Heart right ventricle (tissue), 16 donors: ENCODE measurements around the gene TMCC3. TPM values are rescaled to one million over a fixed set of nuclear protein-coding genes. Genes with fewer than 3 reads are reported as not detected.
"Not testable (repeated sequence)": the region's sequence is repeated elsewhere in the genome, so short reads cannot be mapped to it uniquely, and the experiment has no call there.

ENCODE experiments used
- ATAC-seq, 8 donors: fragments of 200-7000 bp; cut with Tn5 transposase; one replicate each; pipeline ENCODE4 v1.9.1; 2020; ENCODE audit warnings: mild to moderate bottlenecking in 8 of 8, moderate library complexity in 8 of 8, moderate number of reproducible peaks in 1 of 8
- DNase-seq, 2 donors: peaks; one replicate each; pipeline ENCODE4 v3.0.0-alpha.2; 2020
- H3K27ac ChIP-seq, 10 donors: fragments of 200-600 bp; sonication (generic) in 2 of 10; one replicate each; pipeline versions ENCODE4 v1.5.0 to v1.8.0; 2020 to 2022; ENCODE audit warnings: mild to moderate bottlenecking in 3 of 10
- H3K27me3 ChIP-seq, 7 donors: fragments of 200-600 bp; one replicate each; pipeline ENCODE4 v1.8.0; 2021 to 2022; ENCODE audit warnings: mild to moderate bottlenecking in 2 of 7
- H3K36me3 ChIP-seq, 9 donors: fragments of 200-600 bp; sonication (generic) in 1 of 9; one replicate each; pipeline versions ENCODE4 v1.5.0 to v1.8.0; 2020 to 2022; ENCODE audit warnings: mild to moderate bottlenecking in 2 of 9
- H3K4me1 ChIP-seq, 9 donors: fragments of 200-600 bp; sonication (generic) in 1 of 9; one replicate each; pipeline versions ENCODE4 v1.5.0 to v1.8.0; 2020 to 2022; ENCODE audit warnings: mild to moderate bottlenecking in 4 of 9
- H3K4me3 ChIP-seq, 10 donors: fragments of 200-600 bp; sonication (generic) in 2 of 10; one replicate each; pipeline versions ENCODE4 v1.5.0 to v1.8.0; 2020 to 2022; ENCODE audit warnings: mild to moderate bottlenecking in 7 of 10, moderate library complexity in 2 of 10
- H3K9me3 ChIP-seq, 11 donors: fragments of 200-600 bp in 10 of 11; sonication (generic) in 2 of 11; one replicate each; pipeline versions ENCODE4 v1.5.0 to v1.8.0; 2013 to 2022; ENCODE audit warnings: mild to moderate bottlenecking in 2 of 11, control low read depth in 1 of 11, moderate library complexity in 1 of 11
- WGBS, 2 donors: extraction: QIAGEN DNeasy Blood & Tissue Kit; methylation state at CpG; one replicate each; pipeline ENCODE4 v1.1.7; 2013; ENCODE audit warnings: inconsistent platforms in 1 of 2; 5-methylcytosine and 5-hydroxymethylcytosine counted together
- intact Hi-C, 10 donors: fragments of 100-400 bp; cut with DNase I; formaldehyde crosslinking; loops; one replicate each; pipeline versions ENCODE4 v1.11.1 to v1.14.2; 2022
- polyA plus RNA-seq, 2 donors: library from polyadenylated mRNA; stranded (reverse); fragments of 200-250 nt; gene quantifications; one replicate each; pipeline ENCODE4 v1.2.3, GENCODE V29; 2013
- total RNA-seq, 10 donors: library from RNA; stranded (reverse); fragmentation: NEBNext Ultra II Directional in 3 of 10; extraction: Animal tissue kit (Norgen Biotek cat#: 25700) in 3 of 10; gene quantifications; one replicate each; pipeline versions ENCODE4 v1.2.1 to v1.2.4, GENCODE V29; 2021 to 2023
- TF ChIP-seq, protein P1 (sequence below), 9 donors: fragments of 200-600 bp; sonication (generic) in 2 of 9; IDR thresholded peaks; one replicate each; pipeline versions ENCODE4 v1.5.0 to v1.8.0; 2021 to 2022; ENCODE audit warnings: antibody characterized with exemption in 9 of 9, mild to moderate bottlenecking in 5 of 9, moderate library complexity in 1 of 9
- donor health status: Arrhythmogenic right ventricular cardiomyopathy.
- donor health status: ischemic (EF 13 %, LVEDD 7.1; RV severe dilation, severe dysfunction).
- donor health status: healthy with polysubstance abuse.
- donor health status: DM: no; HTN: yes; CAD: no.
- donor health status: DM: no; HTN: no; CAD: no.
- donor health status: ischemic (EF 25% LVEDD 6.9; RV normal size, moderate dysfunction).
- donor health status: ischemic (EF 25% LVEDD 5.7; RV mildly dilated, moderate dysfunction).
- donor health status: healthy.
- donor health status: DM: yes; HTN: yes; CAD: no.
- donor health status: Ischemic cardiomyopathy.
- donor health status: ischemic (EF 35%, LVEDD 5.7; RV mildly dilated, moderate dysfunction).
- donor health status: nonischemic (EF 11% LVEDD 7.7; RV severe dilation, severe dysfunction).
- donor health status: DM: yes; HTN: yes; CAD: no.
- donor health status: PGD.
- donor health status: ischemic (EF 29% LVEDD 5.4; RV normal size, mild dysfunction).
- donor health status: nonischemic (EF 23%, LVEDD 6.1; RV moderate dilation, normal function).

The TMCC3 gene
- total and polyA plus RNA-seq, 12 donors, result 0.88 to 7.3 (median 3.0) TPM

GRCh38 chr12:94551810-94552209 lies 98.5 kb downstream of the TMCC3 start:
- Histone ChIP-seq H3K4me1 (no peaks in the 10 kb centered on the region), H3K4me3 (no peak overlapping the region), H3K9me3 (peaks cover 0 to 8% (median 0%) of the 10 kb centered on the region in 11 donors), H3K27ac (no peak overlapping the region), H3K36me3 (no peaks in the 10 kb centered on the region), H3K27me3 (no peaks in the 10 kb centered on the region)
- intact Hi-C loops, result no loop called here
- WGBS, 2 donors, result 86 to 93% methylated on average over 4 of the region's 4 CpGs
- TF ChIP-seq, protein P1, sequence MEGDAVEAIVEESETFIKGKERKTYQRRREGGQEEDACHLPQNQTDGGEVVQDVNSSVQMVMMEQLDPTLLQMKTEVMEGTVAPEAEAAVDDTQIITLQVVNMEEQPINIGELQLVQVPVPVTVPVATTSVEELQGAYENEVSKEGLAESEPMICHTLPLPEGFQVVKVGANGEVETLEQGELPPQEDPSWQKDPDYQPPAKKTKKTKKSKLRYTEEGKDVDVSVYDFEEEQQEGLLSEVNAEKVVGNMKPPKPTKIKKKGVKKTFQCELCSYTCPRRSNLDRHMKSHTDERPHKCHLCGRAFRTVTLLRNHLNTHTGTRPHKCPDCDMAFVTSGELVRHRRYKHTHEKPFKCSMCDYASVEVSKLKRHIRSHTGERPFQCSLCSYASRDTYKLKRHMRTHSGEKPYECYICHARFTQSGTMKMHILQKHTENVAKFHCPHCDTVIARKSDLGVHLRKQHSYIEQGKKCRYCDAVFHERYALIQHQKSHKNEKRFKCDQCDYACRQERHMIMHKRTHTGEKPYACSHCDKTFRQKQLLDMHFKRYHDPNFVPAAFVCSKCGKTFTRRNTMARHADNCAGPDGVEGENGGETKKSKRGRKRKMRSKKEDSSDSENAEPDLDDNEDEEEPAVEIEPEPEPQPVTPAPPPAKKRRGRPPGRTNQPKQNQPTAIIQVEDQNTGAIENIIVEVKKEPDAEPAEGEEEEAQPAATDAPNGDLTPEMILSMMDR (IDR thresholded peaks at IDR 0.05), result no peak
- ATAC-seq (no peak), DNase-seq (no peak)

DNA sequence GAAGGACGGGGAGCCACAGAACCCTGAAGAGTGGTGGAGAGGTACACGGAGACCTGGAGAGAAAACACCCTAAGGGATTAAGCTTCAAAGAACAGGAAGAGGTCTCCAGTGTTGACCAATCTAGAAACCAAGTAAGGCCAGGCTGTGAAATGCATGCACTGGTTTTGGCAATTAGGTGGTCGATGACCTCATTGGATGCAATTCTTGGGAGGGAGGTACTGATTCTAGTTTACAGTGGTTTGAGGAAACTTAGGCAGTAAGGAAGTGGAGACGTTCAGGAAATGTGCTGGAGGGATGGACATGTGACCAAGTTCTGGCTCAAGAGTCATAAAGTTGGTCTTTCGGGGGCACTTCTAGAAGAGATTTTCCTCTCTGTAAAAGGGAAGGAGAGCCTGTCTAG lies 99.4 kb downstream of the TMCC3 start:
- Histone ChIP-seq H3K27ac (no peak overlapping the region), H3K4me1 (no peaks in the 10 kb centered on the region), H3K36me3 (no peaks in the 10 kb centered on the region), H3K27me3 (no peaks in the 10 kb centered on the region), H3K9me3 (peaks cover 0 to 9% (median 0%) of the 10 kb centered on the region in 11 donors), H3K4me3 (no peak overlapping the region)
- TF ChIP-seq, protein P1 (IDR thresholded peaks at IDR 0.05), result no peak
- 85 to 86% methylated on average over 5 of the region's 5 CpGs for WGBS, 2 donors
- ATAC-seq, result no peak
- DNase-seq, result no peak
- intact Hi-C loops, result no loop called here

DNA sequence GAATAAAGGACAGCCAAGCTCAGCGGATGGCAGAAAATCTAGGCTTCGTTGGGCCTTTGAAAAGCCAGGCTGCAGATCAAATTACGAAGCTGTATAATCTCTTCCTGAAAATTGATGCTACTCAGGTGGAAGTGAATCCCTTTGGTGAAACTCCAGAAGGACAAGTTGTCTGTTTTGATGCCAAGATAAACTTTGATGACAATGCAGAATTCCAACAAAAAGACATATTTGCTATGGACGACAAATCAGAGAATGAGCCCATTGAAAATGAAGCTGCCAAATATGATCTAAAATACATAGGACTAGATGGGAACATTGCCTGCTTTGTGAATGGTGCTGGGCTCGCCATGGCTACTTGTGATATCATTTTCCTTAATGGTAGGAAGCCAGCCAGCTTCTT lies 101.5 kb downstream of the TMCC3 start:
- not testable (repeated sequence) for ATAC-seq, H3K27ac ChIP-seq
- intact Hi-C loops, result loop anchor here (5.0 to 10.0 kb wide), 7 partner anchors 103 to 788 kb away; partner anchors contain the start of gene TMCC3 (in 1 of the 10)

DNA sequence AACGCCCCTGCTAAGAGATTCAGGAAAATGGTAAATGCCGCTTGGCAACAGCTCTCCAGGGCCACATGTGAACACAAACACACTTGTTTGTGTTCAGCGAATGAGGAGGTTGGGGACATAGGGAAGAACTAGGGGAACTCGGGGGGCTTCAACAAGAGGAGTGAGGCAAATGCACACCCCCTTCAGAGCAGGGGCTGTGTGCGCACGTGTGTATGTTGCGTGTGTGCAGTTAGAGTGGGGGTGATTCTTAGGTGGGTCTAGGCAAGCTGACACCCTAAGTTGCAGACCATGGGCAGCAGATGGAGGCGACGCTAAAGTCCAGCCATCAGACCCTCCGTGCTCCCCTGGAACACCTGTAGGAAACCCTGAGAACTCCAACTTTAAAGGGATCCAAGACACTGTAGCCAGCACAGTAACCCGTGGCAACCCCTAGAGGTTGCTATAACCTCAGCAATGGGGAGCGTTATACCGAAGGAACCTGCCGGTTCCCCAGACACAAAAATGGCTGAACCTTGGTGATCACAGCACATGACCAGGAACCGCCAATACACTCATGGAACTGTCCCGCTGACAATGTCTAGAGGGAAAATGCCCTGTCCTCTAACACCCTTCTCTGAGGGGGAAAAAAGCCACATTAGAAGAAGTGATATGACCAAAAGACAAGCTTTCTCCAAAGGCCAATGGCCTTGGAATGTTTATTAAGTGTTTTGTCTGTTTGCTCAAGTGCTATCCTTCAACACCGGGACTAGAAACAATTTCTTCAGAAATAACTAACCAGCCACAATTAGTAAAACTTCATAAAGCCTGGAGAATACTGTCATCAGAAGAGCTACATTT lies 104.2 kb downstream of the TMCC3 start:
- Histone ChIP-seq H3K36me3 (no peaks in the 10 kb centered on the region), H3K4me3 (no peak overlapping the region), H3K27ac (no peak overlapping the region), H3K27me3 (no peaks in the 10 kb centered on the region), H3K9me3 (peaks cover 0 to 9% (median 0%) of the 10 kb centered on the region in 11 donors), H3K4me1 (no peaks in the 10 kb centered on the region)
- peak; percentile 87 to 95 (median 90) for ATAC-seq
- 50 to 54% methylated on average over 17 of the region's 17 CpGs for WGBS, 2 donors
- intact Hi-C loops, result loop anchor here (1.0 to 10.0 kb wide), 9 partner anchors 106 to 791 kb away; partner anchors contain the start of gene TMCC3 (in 1 of the 10)
- TF ChIP-seq, protein P1 (IDR thresholded peaks at IDR 0.05), result peak; percentile 70 to 90 (median 81)
- DNase-seq, result peak in 1 of 2 donors; percentile 42

More for the DNA sequence above, 101.5 kb downstream of the TMCC3 start:
- H3K36me3 ChIP-seq, H3K4me3 ChIP-seq, H3K4me1 ChIP-seq, DNase-seq, H3K27me3 ChIP-seq, H3K9me3 ChIP-seq: not testable (repeated sequence)
- 94% methylated on average over 5 of the region's 5 CpGs for WGBS, 2 donors

DNA sequence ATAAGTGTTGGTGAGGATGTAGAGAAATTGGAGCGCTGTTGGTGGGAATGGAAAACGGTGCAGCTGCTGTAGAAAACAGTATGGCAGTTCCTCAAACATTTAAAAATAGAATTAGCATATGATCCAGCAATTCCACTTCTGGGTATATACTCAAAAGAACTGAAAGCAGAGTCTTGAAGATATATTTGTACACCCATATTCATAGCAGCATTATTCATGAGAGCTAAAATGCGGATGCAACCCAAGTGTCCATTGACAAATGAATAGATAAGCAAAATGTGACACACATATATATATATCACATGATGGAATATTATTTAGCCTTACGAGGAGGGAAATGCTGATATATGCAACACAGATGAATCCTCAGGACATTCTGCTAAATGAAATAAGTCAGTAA lies 106.0 kb downstream of the TMCC3 start:
- H3K27ac ChIP-seq, result no peak overlapping the region
- TF ChIP-seq, protein P1 (IDR thresholded peaks at IDR 0.05), result no peak
- H3K4me3 ChIP-seq, result no peak overlapping the region
- intact Hi-C loops, result loop anchor here in 5 of 10 donors (10.0 kb wide), 3 partner anchors 220 to 790 kb away; no protein-coding TSS in a partner anchor
- WGBS, 2 donors, result 88 to 95% methylated on average over 4 of the region's 4 CpGs
- no peaks in the 10 kb centered on the region for H3K27me3 ChIP-seq
- H3K9me3 ChIP-seq, result peaks cover 0 to 9% (median 0%) of the 10 kb centered on the region in 11 donors
- DNase-seq (no peak), ATAC-seq (no peak)
- H3K36me3 ChIP-seq, result no peaks in the 10 kb centered on the region
- no peaks in the 10 kb centered on the region for H3K4me1 ChIP-seq
